ENCODE measurements around the gene PSMB9.

DNA sequence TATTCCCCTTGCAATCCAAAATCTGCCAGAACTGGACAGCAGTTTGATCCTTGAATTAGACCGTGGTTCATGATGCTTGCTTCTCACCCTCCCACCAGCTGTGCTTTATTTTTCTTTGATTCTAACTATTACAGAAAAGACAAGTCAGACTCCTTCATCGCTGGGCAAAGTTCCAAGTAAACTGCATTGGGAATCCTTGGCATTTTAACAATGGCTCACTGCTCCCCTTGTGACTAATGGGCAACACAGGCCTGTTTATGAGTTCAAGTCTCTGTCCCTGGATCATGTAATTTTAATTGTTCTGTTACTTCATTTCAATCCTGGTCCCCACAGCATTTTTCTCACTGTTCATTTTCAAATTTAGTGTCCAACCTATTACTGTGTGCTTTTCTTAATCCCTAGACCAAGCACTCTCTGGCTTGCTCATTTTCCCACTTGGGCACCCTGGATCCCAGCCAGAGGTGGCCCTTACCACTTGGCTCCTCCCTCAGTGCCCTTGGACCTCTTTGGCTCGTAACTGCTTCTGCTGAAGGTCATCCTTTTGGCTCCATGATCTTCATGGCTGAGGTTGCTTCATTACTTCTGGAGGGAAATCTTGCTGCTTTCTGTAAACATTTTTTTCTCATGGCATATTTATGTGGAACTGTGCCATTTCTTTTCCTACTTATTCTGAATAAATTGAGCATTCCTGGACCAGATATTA lies 32.8 kb downstream of the PSMB9 start:
- TF ChIP-seq CTCF (conservative IDR thresholded peaks at IDR 0.05 in 1 of 2, IDR thresholded peaks at IDR 0.05 in 1 of 2; ENCODE audit: low read depth in 1 of 2, low read length in 2 of 2) (no peak), EZH2 (IDR thresholded peaks at IDR 0.05; ENCODE audit: low read length, missing control alignments) (no peak)

Data from fibroblast of lung (primary cell).